ENCODE measurements around the gene PRRT4. TPM values are rescaled to one million over a fixed set of nuclear protein-coding genes. Genes with fewer than 3 reads are reported as not detected.

PRRT4 gene
- total and polyA plus RNA-seq, 9 of the 15 experiments (the other 6 are each of a cell fraction or from before 2014, with no cell fraction given), result not detected

DNA sequence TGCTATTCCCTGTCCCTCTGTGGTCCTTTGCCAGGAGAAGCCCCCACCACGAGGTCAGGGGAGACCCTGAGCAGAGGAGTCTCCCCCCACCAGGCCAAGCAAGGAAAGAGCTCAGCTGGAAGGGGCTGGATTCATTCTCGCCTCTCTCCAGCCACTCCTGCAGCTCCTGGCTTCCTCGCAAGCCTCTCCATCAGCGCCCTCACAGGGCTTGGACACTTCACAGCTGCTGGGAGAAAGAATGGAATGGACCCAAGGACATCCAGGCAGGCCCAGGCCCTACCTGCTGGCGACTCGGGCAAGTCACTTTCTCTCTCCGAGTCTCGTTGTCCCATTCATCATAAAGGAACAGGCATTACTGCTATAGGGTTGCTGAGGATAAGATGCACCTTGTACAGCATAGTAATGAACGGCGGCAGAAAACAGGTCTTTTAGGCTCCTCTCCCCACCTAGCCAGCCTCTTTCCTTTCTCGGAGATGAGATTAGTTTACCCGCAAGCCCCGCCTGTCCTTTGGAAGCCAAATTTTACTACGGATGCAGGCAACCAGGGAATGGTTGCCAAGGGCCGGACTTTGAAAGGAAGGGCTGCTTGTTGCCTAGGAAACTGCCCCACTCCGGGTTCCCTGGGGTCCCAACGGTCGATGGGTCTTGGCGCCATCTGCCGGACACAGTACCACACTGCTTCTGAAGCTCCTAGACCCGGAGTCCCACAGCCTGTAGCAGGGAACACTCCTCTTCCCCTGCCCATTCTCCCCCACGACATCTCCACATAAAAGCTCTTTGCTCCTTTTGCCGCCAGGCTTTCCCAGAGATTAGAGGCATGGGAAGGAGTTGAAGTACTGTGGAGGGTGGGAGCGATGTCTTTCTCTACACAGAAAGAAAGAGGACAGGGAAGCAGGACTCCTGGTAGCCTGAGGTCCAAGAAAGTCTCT, 26.0 kb upstream of the PRRT4 start (continued):
- no peak; the same call in 1 of the 2 replicates for TF ChIP-seq NR4A1 (CRISPR knock-in tag; IDR thresholded peaks at IDR 0.05)
- TF ChIP-seq NR4A1 (tag; IDR thresholded peaks at IDR 0.05), result no peak
- TF ChIP-seq, protein P1, sequence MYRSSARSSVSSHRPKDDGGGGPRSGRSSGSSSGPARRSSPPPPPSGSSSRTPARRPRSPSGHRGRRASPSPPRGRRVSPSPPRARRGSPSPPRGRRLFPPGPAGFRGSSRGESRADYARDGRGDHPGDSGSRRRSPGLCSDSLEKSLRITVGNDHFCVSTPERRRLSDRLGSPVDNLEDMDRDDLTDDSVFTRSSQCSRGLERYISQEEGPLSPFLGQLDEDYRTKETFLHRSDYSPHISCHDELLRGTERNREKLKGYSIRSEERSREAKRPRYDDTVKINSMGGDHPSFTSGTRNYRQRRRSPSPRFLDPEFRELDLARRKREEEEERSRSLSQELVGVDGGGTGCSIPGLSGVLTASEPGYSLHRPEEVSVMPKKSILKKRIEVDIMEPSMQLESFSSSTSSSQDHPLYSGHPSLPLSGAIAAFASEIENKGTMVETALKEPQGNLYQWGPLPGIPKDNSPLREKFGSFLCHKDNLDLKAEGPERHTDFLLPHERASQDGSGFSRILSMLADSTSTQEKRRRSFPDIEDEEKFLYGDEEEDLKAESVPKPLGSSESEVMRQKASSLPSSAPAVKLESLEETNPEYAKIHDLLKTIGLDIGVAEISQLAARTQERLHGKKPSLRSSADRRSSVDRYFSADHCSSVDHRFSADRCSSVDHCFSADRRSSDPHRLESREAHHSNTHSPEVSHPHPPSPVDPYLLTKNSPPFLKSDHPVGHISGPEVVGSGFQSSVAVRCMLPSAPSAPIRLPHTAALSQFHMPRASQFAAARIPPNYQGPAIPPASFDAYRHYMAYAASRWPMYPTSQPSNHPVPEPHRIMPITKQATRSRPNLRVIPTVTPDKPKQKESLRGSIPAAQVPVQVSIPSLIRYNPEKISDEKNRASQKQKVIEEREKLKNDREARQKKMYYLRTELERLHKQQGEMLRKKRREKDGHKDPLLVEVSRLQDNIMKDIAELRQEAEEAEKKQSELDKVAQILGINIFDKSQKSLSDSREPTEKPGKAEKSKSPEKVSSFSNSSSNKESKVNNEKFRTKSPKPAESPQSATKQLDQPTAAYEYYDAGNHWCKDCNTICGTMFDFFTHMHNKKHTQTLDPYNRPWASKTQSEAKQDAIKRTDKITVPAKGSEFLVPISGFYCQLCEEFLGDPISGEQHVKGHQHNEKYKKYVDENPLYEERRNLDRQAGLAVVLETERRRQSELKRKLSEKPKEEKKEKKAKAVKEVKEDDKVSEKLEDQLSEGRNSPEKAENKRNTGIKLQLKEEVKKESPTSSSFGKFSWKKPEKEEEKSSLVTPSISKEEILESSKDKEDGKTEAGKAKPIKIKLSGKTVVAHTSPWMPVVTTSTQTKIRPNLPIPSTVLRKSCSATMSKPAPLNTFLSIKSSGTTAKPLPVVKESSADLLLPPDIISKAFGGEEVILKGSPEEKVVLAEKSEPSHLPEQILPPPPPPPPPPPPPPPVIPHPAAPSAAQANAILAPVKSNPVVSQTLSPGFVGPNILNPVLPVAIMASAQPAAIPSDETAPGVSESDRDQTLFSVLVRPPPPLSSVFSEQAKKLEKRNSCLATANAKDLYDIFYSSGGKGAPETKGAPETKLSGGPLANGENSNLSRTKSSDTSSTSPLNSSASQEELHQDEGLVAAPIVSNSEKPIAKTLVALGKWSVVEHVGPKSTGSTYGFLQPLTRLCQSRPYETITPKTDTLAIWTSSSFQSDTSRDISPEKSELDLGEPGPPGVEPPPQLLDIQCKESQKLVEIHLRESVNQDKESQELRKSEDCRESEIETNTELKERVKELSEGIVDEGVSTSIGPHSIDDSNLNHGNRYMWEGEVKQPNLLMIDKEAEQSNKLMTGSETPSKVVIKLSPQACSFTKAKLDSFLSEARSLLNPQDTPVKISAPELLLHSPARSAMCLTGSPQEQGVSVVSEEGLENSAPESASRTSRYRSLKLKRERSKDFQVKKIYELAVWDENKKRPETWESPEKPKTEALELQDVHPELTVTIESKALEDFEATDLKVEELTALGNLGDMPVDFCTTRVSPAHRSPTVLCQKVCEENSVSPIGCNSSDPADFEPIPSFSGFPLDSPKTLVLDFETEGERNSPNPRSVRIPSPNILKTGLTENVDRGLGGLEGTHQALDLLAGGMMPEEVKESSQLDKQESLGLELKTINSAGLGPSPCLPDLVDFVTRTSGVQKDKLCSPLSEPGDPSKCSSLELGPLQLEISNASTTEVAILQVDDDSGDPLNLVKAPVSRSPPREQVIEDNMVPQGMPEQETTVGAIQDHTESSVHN (IDR thresholded peaks at IDR 0.05; ENCODE audit: borderline replicate concordance in 1 of 2, low read depth in 1 of 2), result no peak
- TF ChIP-seq MAZ (CRISPR knock-in tag; conservative IDR thresholded peaks at IDR 0.05 in 1 of 2, IDR thresholded peaks at IDR 0.05 in 1 of 2), result peak in 1 of 2 experiments; percentile 59; a peak in 2 of 4 replicates
- peak; percentile 38; the same call in 1 of the 2 replicates for TF ChIP-seq JUND (IDR thresholded peaks at IDR 0.05; ENCODE audit: borderline replicate concordance, low read depth, low read length)
- no peak for TF ChIP-seq JUND (tag; IDR thresholded peaks at IDR 0.05; ENCODE audit: borderline replicate concordance, low read depth, low read length)
- TF ChIP-seq STAT5A (IDR thresholded peaks at IDR 0.05; ENCODE audit: borderline replicate concordance, low read length), result no peak
- no peak for TF ChIP-seq SRSF7 (optimal IDR thresholded peaks at IDR 0.05; ENCODE audit: low read depth, low read length)
- TF ChIP-seq TBP (optimal IDR thresholded peaks at IDR 0.05; ENCODE audit: low read depth, low read length), result peak; percentile 25
- 0 out of 2 replicates have a peak, but pooled peaks have one; percentile 8 for TF ChIP-seq GMEB1 (CRISPR knock-in tag; IDR thresholded peaks at IDR 0.05)
- no peak for TF ChIP-seq DPF2 (IDR thresholded peaks at IDR 0.05)
- TF ChIP-seq SMC3 (conservative IDR thresholded peaks at IDR 0.05; ENCODE audit: insufficient read depth, low read depth, low read length), result peak; percentile 98
- 0 out of 2 replicates have a peak, but pooled peaks have one; percentile 13 for TF ChIP-seq ATF6 (CRISPR knock-in tag; IDR thresholded peaks at IDR 0.05)
- TF ChIP-seq ZBTB17 (CRISPR knock-in tag; IDR thresholded peaks at IDR 0.05), result no peak

Data from K562 (cell line).